ENCODE data around the gene STX12. TPM values are rescaled to one million over a fixed set of nuclear protein-coding genes. Genes with fewer than 3 reads are reported as not detected.
"Not testable (repeated sequence)": the region's sequence is repeated elsewhere in the genome, so short reads cannot be mapped to it uniquely, and the experiment has no call there.

The STX12 gene
- total RNA-seq, 1 donor from 2014 or later: 25.9 TPM

- no peak overlapping the region for H3K27ac Mint-ChIP-seq
- intact Hi-C loops (cut with micrococcal nuclease): no loop called here
- peaks cover 33% of the 10 kb centered on the region for H3K36me3 Mint-ChIP-seq (ENCODE audit: low read depth)
- H3K27me3 Mint-ChIP-seq (ENCODE audit: low read depth): no peaks in the 10 kb centered on the region
- no peaks in the 10 kb centered on the region for H3K9me3 Mint-ChIP-seq
- H3K4me1 Mint-ChIP-seq (ENCODE audit: low read depth): no peaks in the 10 kb centered on the region
- no peak for DNase-seq (ENCODE audit: low spot score)
- H3K4me3 Mint-ChIP-seq (ENCODE audit: low read depth): no peak overlapping the region
Observed at GRCh38 chr1:27821761-27822315, 48.8 kb downstream of the STX12 start.

DNA sequence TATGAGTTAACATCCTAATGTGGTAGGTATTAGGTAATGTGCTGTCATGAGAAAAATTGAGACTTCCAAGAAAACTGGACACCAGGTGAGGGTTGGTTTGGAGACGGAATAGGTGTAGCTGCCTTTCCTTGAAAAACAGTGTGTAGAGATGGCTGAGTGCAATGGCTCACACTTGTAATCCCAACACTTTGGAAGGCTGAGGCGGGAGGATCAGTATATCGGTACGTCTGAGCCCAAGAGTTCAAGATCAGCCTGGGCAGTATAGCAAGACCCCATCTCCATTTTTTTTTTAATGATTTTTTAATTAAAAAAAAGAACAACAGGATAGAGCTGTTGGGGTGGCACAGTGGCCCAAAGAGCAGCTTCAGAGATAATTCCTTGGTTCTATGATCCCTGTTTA lies 50.8 kb downstream of the STX12 start:
- no peak overlapping the region for H3K4me3 Mint-ChIP-seq (ENCODE audit: low read depth)
- H3K27me3 Mint-ChIP-seq (ENCODE audit: low read depth): no peaks in the 10 kb centered on the region
- DNase-seq (ENCODE audit: low spot score): no peak
- no peaks in the 10 kb centered on the region for H3K4me1 Mint-ChIP-seq (ENCODE audit: low read depth)
- no peaks in the 10 kb centered on the region for H3K9me3 Mint-ChIP-seq
- intact Hi-C loops (cut with micrococcal nuclease): no loop called here
- peaks cover 23% of the 10 kb centered on the region for H3K36me3 Mint-ChIP-seq (ENCODE audit: low read depth)
- H3K27ac Mint-ChIP-seq: no peak overlapping the region

DNA sequence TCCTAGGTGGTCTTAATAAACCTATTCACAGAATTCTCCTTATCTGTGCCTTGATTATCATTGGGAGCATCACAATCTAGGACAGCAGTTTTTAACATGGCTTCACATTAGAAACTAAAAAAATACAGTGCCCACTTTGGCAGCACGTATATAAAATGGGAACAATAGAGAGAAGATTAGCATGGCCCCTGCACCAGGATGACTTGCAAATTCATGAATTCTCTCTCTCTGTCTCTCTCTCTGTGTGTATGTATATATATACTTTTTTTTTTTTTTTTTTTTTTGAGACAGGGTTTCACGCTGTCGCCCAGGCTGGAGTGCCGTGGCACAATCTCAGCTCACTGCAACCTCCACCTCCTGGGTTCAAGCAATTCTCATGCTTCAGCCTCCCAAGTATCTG lies 51.4 kb downstream of the STX12 start:
- DNase-seq (ENCODE audit: low spot score): no peak
- Mint-ChIP-seq H3K9me3 (no peaks in the 10 kb centered on the region), H3K4me1 (ENCODE audit: low read depth) (no peaks in the 10 kb centered on the region), H3K27ac (no peak overlapping the region), H3K36me3 (ENCODE audit: low read depth) (peaks cover 20% of the 10 kb centered on the region), H3K27me3 (ENCODE audit: low read depth) (no peaks in the 10 kb centered on the region), H3K4me3 (ENCODE audit: low read depth) (no peak overlapping the region)
- intact Hi-C loops (cut with micrococcal nuclease): no loop called here

DNA sequence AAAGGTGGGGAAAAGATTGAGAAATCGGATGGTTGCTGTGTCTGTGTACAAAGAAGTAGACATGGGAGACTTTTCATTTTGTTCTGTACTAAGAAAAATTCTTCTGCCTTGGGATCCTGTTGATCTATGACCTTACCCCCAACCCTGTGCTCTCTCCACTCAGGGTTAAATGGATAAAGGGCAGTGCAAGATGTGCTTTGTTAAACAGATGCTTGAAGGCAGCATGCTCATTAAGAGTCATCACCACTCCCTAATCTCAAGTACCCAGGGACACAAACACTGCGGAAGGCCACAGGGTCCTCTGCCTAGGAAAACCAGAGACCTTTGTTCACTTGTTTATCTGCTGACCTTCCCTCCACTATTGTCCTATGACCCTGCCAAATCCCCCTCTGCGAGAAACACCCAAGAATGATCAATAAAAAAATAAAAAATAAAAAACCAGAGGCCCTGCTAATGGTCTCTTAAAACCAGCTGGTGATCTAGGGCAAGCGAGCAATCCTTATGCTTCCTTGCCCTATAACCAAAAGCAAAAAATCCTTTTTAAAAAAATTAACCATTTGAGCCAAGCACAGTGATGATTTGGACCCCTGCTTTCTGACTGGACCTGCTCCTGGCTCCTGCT lies 56.4 kb downstream of the STX12 start:
- H3K27ac Mint-ChIP-seq; intact Hi-C loops (cut with micrococcal nuclease); DNase-seq (ENCODE audit: low spot score); H3K9me3 Mint-ChIP-seq; H3K27me3 Mint-ChIP-seq (ENCODE audit: low read depth): not testable (repeated sequence)
- H3K4me3 Mint-ChIP-seq (ENCODE audit: low read depth): peak overlapping the region; percentile 96
- peaks cover 25% of the 10 kb centered on the region for H3K36me3 Mint-ChIP-seq (ENCODE audit: low read depth)
- peaks cover 22% of the 10 kb centered on the region for H3K4me1 Mint-ChIP-seq (ENCODE audit: low read depth)

DNA sequence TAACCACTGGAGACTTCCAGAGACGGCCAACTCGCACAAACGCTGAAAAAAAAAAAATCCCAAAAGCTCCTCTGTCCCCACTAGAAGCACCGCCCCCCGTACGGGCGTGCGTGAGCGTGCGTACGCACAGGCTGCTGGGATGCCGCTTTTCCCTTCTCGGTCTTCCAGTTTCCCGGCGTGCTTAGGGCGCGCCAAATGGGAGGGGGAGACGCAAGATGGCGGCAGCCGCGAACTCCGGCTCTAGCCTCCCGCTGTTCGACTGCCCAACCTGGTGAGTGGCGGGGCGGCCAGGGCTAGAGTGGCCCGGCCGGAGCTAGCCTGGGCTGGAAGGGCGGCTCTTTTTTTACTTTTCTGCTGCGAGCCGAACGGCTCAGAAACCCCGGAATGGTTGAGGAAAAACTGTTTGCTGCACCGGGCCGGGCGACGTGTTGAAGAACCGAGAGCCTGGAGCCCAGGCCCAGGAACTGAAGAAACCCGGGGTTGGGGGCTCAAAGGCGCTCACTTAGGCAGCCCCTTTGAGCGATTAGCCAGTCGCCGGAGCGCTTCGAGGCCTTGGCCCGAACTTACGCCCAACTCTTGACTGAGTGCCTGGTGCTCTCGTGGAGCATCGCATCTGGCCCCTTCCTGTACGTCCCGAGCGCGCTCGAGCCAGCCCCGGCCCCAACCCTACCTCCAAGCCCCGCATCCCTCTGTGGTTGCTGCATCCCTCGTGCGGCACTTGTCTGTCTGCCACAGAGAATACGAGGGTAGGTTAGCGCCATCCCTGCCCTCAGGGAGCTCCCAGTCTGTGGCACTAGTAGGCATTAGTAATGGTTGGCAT lies 57.8 kb downstream of the STX12 start, which contains the start of gene PPP1R8:
TSS of gene PPP1R8 (plus strand) at position 162 of the 820 bp plus-strand sequence. CDS start at position 216, 54 bp downstream.
- H3K4me1 Mint-ChIP-seq (ENCODE audit: low read depth): peaks cover 26% of the 10 kb centered on the region
- peak within 1 kb of the TSS; percentile 96 for H3K4me3 Mint-ChIP-seq (ENCODE audit: low read depth)
- peak within 1 kb of the TSS; percentile 93 for H3K27ac Mint-ChIP-seq
- no peaks in the 10 kb centered on the region for H3K9me3 Mint-ChIP-seq
- peaks cover 34% of the 10 kb centered on the region for H3K36me3 Mint-ChIP-seq (ENCODE audit: low read depth)
- no peaks in the 10 kb centered on the region for H3K27me3 Mint-ChIP-seq (ENCODE audit: low read depth)
- peak; percentile 83 for DNase-seq (ENCODE audit: low spot score)
- intact Hi-C loops (cut with micrococcal nuclease): loop anchor here (1.0 to 2.0 kb wide), 3 partner anchors 59 to 162 kb away; no protein-coding TSS in a partner anchor

DNA sequence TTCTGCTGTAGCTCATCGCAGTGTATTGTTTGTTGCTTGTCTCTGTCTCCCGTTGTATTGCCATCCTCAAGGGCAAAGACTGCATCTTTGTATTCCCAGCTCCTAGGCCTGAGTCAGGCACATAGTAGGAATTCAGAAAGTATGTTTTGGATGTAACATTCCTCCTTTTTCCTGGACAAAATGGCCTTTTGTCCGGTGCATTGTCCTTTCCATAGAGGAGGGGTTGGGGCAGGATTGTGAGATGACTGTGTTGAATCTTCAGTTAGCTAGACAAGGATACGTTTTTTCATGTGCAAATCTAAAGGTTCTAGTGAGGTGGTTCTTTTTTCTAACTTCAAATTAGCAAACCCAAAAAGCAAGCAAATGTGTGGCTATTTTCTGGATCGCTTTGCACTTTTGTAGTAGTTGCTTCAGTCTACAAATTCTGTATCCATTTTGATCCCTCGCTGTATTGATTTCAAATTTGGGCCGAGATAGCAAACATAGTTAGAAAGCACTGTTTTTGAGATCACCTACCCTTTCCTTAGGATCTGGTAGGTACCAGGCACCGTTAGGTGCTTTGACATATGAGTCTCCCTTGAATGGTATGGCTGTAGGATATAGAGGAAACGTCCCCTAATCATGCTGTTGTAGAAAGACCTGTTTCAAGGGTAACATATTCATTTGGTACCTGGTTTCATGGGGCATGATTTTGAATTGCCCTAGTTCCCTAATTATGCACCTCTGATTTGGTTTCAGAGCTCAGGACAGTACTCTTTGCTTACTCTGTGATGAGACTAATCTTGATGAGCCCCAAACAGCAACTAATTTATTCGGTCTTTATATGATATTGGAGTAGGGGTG lies 58.8 kb downstream of the STX12 start:
- peak overlapping the region; percentile 96 for H3K4me3 Mint-ChIP-seq (ENCODE audit: low read depth)
- no peak for DNase-seq (ENCODE audit: low spot score)
- intact Hi-C loops (cut with micrococcal nuclease): loop anchor here (1.0 to 2.0 kb wide), 3 partner anchors 59 to 163 kb away; no protein-coding TSS in a partner anchor
- peak overlapping the region; percentile 93 for H3K27ac Mint-ChIP-seq
- H3K27me3 Mint-ChIP-seq (ENCODE audit: low read depth): no peaks in the 10 kb centered on the region
- no peaks in the 10 kb centered on the region for H3K9me3 Mint-ChIP-seq
- H3K36me3 Mint-ChIP-seq (ENCODE audit: low read depth): peaks cover 37% of the 10 kb centered on the region
- peaks cover 28% of the 10 kb centered on the region for H3K4me1 Mint-ChIP-seq (ENCODE audit: low read depth)

DNA sequence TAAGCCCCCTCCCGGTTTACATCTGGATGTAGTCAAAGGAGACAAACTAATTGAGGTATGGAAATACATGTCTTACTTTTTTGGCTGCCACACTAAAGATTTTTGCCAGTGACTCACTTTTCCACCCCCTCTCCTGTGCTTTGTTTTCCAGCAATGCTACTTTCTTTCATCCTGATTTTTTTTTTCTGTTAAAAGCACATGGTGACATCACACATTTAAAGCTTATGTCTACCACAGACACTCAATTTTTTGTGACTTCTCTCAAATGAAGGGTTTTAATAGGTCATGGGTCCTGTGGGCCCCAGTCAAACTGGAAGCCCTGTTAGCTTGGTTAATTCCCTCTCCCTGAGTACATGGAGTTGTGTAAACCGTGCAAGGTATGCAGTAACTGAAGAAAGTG lies 59.7 kb downstream of the STX12 start:
- DNase-seq (ENCODE audit: low spot score): no peak
- Mint-ChIP-seq H3K4me3 (ENCODE audit: low read depth) (peak overlapping the region; percentile 96), H3K36me3 (ENCODE audit: low read depth) (peaks cover 40% of the 10 kb centered on the region), H3K4me1 (ENCODE audit: low read depth) (peaks cover 28% of the 10 kb centered on the region), H3K27ac (peak overlapping the region; percentile 28), H3K9me3 (no peaks in the 10 kb centered on the region), H3K27me3 (ENCODE audit: low read depth) (no peaks in the 10 kb centered on the region)
- intact Hi-C loops (cut with micrococcal nuclease): no loop called here

DNA sequence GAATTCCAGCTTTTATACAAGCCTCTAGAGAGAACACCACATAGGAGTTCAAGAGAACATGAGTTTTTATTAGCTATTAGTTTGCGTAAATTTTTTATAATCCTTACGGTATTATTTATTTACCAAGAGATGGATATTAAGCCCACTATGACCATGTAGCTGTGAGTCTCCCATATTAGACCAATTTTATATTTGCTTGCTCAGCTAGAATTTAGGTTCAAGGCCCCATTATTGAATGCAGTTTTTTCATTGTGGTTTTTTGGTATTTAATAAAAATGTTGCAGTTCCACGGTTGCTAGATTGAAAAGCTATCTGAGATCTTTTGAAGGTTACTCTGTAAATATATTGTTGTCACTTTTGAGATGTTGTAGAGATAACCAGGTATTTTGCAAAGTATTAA lies 60.5 kb downstream of the STX12 start:
- Mint-ChIP-seq H3K4me1 (ENCODE audit: low read depth) (peaks cover 28% of the 10 kb centered on the region), H3K9me3 (no peaks in the 10 kb centered on the region), H3K4me3 (ENCODE audit: low read depth) (no peak overlapping the region), H3K36me3 (ENCODE audit: low read depth) (peaks cover 40% of the 10 kb centered on the region), H3K27ac (no peak overlapping the region), H3K27me3 (ENCODE audit: low read depth) (no peaks in the 10 kb centered on the region)
- no peak for DNase-seq (ENCODE audit: low spot score)
- intact Hi-C loops (cut with micrococcal nuclease): no loop called here

DNA sequence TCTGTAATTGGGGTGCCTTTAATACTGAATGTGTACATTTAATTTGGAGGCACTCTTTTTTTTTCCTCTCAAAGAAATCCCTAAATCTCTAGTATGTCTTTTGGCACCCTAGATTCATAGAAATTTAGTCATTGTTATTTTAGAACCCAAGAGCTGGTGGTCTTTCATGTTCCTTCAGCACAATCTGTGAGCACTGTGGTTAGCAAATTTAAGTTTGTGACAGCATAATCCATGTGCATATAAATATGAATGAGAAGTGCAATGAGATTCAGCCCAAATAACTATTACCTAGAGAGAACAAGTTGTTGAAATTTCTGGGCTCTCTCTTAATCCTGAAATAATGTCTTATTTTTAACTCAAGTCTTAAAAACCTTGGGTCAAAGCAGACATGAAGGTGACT lies 62.0 kb downstream of the STX12 start:
- intact Hi-C loops (cut with micrococcal nuclease): no loop called here
- Mint-ChIP-seq H3K4me1 (ENCODE audit: low read depth) (peaks cover 26% of the 10 kb centered on the region), H3K4me3 (ENCODE audit: low read depth) (no peak overlapping the region), H3K36me3 (ENCODE audit: low read depth) (peaks cover 52% of the 10 kb centered on the region), H3K27me3 (ENCODE audit: low read depth) (no peaks in the 10 kb centered on the region), H3K9me3 (no peaks in the 10 kb centered on the region), H3K27ac (no peak overlapping the region)
- DNase-seq (ENCODE audit: low spot score): no peak

GRCh38 chr1:27835501-27835900 lies 62.5 kb downstream of the STX12 start:
- DNase-seq (ENCODE audit: low spot score): no peak
- no peaks in the 10 kb centered on the region for H3K9me3 Mint-ChIP-seq
- H3K4me1 Mint-ChIP-seq (ENCODE audit: low read depth): peaks cover 26% of the 10 kb centered on the region
- H3K27me3 Mint-ChIP-seq (ENCODE audit: low read depth): no peaks in the 10 kb centered on the region
- intact Hi-C loops (cut with micrococcal nuclease): no loop called here
- no peak overlapping the region for H3K27ac Mint-ChIP-seq
- H3K4me3 Mint-ChIP-seq (ENCODE audit: low read depth): no peak overlapping the region
- peaks cover 56% of the 10 kb centered on the region for H3K36me3 Mint-ChIP-seq (ENCODE audit: low read depth)

- intact Hi-C loops (cut with micrococcal nuclease): loop anchor here (10.0 kb wide), 1 partner anchor 355 kb away; no protein-coding TSS in a partner anchor
- H3K4me1 Mint-ChIP-seq (ENCODE audit: low read depth): no peaks in the 10 kb centered on the region
Observed at GRCh38 chr1:27849951-27850350, 76.9 kb downstream of the STX12 start.

GRCh38 chr1:27855085-27855484 lies 82.1 kb downstream of the STX12 start:
- Mint-ChIP-seq H3K27me3 (ENCODE audit: low read depth) (no peaks in the 10 kb centered on the region), H3K36me3 (ENCODE audit: low read depth) (peaks cover 17% of the 10 kb centered on the region), H3K4me1 (ENCODE audit: low read depth) (peaks cover 3% of the 10 kb centered on the region), H3K27ac (no peak overlapping the region), H3K9me3 (no peaks in the 10 kb centered on the region), H3K4me3 (ENCODE audit: low read depth) (no peak overlapping the region)
- DNase-seq (ENCODE audit: low spot score): no peak
- intact Hi-C loops (cut with micrococcal nuclease): loop anchor here (10.0 kb wide), 1 partner anchor 350 kb away; no protein-coding TSS in a partner anchor

More at GRCh38 chr1:27849951-27850350, 76.9 kb downstream of the STX12 start:
- Mint-ChIP-seq H3K4me3 (ENCODE audit: low read depth) (no peak overlapping the region), H3K27ac (no peak overlapping the region), H3K27me3 (ENCODE audit: low read depth) (no peaks in the 10 kb centered on the region), H3K9me3 (no peaks in the 10 kb centered on the region), H3K36me3 (ENCODE audit: low read depth) (peaks cover 59% of the 10 kb centered on the region)
- DNase-seq (ENCODE audit: low spot score): no peak

All from activated T-helper 2 cell treated with anti-CD3 and anti-CD28 coated beads, Interferon-gamma antibody, Interleukin-2, Interleukin-4, amounts not matched to agents 10 μg/mL and 5 μg/mL and 100 μg/mL, durations not matched to agents 14 hours and 24 hours and 36 hours (primary cell).